Smooth muscle cell of the brain vasculature (primary cell): ENCODE measurements around the gene MSL3B.
"Not testable (repeated sequence)": the region's sequence is repeated elsewhere in the genome, so short reads cannot be mapped to it uniquely, and the experiment has no call there.

ENCODE experiments used
- DNase-seq: peaks from one replicate; pipeline ENCODE4 v3.0.0-alpha.2; 2012; ENCODE audit warnings: low read depth, low spot score

Gene MSL3B

DNA sequence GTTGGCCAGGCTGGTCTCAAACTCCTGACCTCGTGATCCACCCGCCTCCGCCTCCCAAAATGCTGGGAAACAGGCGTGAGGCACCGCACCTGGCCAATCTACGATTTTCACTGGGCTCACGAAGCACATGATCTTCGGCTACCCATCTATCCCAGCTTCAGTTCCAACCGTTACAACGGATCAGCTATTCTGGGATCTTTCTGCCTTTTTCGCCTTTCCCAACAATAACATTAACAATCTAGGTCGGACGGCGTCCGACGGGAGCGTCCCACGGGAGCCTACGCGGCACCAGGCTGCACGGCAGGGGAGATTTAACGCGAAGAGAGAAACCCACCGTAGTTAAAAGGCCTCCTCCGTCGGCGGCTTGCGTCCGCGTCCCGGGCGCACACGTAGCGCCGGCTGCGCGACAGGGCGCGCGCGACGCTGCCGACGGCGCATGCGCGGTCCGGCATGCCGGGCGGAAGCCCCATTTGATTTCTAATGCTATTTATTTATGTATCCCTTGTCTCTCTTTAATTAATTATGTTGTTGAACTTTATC lies at the start of gene MSL3B:
Gene MSL3B, minus strand, starts transcription at position 394 of the 540 bp plus-strand sequence.
- DNase-seq: peak; percentile 10

DNA sequence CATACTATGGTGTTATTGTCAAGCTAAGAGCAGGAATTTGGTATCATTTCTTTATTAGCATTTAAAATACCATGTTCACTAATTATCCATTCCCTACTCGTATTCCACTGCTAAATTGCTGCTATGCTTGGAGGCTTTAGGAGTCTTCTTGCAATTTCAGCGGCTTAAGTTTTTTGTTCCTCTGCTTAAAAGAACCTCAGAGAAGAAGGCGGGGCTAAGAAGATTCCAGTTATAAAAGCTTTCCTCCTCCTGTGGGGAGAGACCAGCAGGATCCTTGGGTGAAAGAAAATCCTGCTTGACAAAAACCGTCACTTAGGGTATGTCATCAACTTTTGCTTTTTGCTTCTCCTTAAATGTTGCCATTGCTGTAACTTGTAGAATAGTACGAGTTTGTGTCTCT lies 48.9 kb upstream of the MSL3B start, which contains the start of gene TRPM8:
Gene TRPM8, plus strand, starts transcription at position 258 of the 400 bp plus-strand sequence. CDS start 9,165 bp downstream, outside the sequence.
- no peak for DNase-seq

- no peak for DNase-seq
Measured at GRCh38 chr2:233915128-233915527, 46.9 kb upstream of the MSL3B start.

- DNase-seq: peak; percentile 13
Measured at GRCh38 chr2:233912691-233913423, 44.7 kb upstream of the MSL3B start.

DNA sequence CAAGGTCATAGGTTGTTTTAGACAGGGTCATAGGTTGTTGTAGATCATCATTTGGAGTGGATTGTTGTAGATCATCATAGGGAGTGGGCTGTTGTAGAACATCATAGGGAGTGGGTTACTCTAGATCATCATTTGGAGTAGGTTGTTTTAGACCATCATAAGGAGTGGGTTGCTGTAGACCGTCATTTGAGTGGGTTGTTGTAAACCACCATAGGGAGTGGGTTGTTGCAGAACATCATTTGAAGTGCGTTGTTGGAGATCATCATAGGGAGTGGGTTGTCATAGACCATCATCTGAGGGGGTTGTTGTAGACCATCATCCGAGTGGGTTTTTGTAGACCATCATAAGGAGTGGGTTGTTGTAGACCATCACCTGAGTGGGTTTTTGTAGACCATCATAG lies 39.4 kb upstream of the MSL3B start:
- DNase-seq: no peak

GRCh38 chr2:233905945-233906344 lies 37.8 kb upstream of the MSL3B start:
- no peak for DNase-seq

GRCh38 chr2:233901884-233902283 lies 33.7 kb upstream of the MSL3B start:
- no peak for DNase-seq

GRCh38 chr2:233901367-233901766 lies 33.2 kb upstream of the MSL3B start:
- no peak for DNase-seq

DNA sequence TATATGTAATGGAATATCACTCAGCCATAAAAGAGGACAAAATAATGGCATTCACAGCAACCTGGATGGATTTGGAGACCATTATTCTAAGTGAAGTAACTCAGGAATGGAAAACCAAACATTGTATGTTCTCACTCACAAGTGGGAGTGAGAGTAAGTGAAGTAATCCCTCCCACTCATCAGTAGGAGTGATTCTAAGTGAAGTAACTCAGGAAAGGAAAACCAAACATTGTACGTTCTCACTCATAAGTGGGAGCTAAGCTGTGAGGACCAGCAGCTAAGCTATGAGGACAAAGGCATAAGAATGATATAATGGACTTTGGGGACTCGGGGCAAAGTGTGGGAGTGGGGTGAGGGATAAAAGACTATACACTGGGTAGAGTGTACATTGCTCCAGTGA lies 28.1 kb upstream of the MSL3B start:
- DNase-seq: not testable (repeated sequence)

GRCh38 chr2:233892793-233893192 lies 24.6 kb upstream of the MSL3B start:
- DNase-seq: no peak

- no peak for DNase-seq
Measured at GRCh38 chr2:233882353-233882752, 14.2 kb upstream of the MSL3B start.

- not testable (repeated sequence) for DNase-seq
Measured at GRCh38 chr2:233872125-233872524, 3.9 kb upstream of the MSL3B start.

DNA sequence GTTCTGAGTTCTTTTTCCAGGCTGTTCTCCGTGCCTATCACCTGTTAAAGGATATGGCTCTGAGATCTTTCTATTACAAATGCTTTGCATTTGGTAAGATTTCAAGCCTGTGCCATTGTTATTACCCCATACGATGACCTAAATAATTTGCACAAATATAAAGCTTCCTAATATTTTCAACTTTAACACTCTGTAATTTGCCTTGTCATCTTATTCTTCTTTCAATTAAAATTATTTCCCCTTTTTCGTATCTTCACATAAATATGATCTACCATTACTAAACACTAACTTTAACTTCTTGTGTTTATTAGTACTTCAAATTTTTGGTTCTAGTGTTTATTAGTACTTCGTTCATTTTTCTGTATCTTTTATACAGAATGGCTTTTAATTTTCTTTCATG lies 3.2 kb upstream of the MSL3B start:
- no peak for DNase-seq

DNA sequence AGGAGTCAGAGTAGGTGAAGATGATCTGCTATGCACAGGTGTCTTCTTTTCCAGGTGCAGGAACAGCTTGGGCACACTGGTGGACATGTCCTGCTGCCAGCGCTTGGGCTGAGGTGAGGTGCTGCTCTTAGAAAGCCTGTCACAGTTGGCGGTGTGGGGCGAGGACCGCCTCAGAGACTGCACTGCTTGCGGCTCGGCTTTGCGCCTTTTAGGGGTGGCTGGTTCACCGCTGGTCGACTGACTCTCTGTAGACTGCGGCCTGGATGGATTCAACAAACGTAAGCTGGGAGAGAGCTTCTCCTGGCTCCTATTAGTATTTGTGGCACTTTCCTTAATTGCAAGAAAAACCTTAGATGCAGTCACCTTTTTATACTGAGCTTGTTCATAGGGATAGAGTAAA lies 1.7 kb downstream of the MSL3B start:
- DNase-seq: no peak

GRCh38 chr2:233865838-233866237 lies 2.3 kb downstream of the MSL3B start:
- DNase-seq: no peak

DNA sequence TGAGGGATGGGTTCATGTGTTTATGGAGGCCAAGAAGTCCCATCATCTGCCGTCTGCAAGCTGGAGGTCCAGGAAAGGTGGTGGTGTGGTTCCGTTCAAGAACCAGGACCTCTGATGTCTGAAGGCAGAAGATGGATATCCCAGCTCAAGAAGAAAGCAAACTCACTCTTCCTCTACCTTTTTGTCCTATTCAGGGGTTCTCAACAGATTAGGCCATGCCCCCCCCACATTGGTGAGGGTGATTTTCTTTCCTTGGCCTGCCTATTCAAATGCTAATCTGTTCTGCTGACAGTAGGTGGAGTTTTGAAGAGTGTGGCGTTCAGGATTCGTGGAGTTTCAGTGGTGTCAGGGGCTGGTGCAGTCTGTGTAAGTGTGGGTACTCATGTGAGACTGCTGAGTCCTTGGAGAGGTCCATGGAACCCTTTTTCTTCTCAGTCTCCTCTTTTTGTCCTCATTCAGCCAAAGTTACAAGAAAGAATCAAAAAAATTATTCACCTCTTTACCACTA lies 5.9 kb downstream of the MSL3B start:
- no peak for DNase-seq

DNA sequence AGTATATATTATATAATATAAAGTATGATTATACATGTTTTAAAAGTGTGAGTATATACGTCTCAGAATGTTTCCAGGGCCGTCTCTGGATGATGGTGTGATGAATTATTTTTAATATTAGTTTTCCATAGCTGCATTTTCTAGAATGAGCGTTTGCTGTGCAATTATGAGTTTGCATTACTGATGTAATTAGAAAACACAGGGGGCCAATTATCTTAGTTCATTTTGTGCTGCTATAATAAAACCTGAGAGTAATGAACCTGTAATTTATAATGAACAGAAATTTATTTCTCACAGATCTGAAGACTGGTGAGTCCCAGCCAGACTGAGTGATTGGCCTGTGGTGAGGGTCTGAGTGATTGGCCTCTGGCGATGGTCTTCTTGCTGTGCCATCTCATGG lies 9.9 kb downstream of the MSL3B start:
- DNase-seq: no peak

DNA sequence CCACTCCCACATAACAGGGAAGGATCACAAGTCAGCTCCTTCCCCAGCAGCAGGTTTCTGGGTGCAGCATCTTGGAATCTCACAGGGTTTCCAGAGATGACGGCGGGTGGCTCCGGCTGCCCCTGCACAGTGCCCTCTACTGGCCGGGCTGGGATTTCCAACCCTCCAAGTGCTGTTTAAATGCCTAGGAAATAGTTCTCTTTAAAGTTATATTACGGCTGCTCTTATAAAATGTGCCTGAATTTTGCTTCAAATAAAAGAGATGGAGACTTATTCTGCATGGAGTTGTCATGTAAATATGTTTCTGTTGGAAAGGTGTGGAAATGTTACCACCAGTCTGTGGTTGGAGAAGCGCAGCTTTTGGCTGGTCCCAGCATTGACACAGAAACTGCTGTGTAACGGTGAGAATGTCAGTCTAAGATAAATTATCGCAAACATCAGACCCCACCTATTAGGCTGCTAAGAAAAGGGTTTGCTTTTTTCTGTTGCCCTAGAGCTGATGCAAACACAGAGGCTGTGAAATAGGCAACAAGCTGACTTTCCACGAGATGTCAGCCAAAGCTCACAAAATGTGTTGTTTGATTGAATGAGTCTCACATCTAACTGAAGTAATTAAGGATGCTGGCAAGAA lies 10.6 kb downstream of the MSL3B start:
- no peak for DNase-seq

- DNase-seq: no peak
Measured at GRCh38 chr2:233856184-233856583, 12.0 kb downstream of the MSL3B start.

DNA sequence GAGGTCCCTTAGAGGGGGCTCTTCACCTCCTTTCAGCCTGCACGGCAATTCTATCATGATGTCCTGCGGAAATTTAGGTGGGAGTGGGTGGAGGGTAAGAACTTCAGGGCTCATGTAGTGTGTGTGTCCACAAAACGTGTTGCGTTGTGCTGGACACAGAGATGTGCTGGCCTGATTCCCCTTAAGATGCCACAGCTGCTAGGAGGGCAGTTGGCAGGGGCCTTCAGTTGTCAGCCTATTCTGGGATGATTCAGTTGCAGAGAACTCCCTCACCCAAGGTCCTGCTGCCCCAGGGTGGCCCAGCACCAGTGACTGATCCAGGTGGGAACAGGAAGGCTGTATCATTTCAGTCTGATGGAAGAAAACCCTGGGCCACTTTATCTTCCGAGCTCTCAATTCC lies 12.8 kb downstream of the MSL3B start:
- no peak for DNase-seq

DNA sequence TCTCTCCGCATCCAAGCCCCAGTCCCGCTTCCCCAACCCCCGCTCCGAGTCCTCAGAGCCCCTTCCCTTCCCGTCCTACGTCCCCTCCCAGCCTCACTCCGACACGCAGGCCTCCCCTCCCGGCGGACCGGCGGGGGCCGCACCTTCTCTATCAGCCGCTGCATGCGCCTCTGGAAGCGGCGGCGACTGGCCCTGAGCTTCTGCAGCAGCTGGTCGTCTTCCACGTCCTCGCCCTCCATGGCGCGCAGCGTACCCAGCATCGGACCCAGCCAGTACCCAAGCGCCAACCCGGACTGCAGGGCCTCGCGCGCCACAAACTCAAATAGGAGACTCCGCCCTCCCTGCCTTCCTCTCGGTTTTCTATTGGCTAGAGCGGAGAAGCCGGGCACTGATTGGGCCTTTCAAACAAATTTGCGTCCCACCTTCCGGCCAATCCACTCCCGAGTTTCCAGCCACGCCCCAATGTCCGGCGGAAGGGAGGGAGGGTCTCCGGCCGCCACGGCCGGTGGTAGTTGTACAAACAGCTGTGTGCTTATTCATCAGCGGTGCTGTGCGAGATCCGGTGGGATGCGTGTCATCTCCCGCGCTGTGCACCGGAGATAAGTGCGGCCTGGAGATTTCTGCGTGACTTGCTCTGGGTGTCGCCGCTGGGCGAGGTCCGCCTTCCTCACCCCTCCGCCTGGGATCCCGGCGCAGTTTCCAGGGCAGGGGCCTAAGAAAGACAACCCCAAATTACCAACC lies 13.8 kb downstream of the MSL3B start, which contains the start of gene HJURP:
Gene HJURP, minus strand, starts transcription at position 295 of the 741 bp plus-strand sequence. Its CDS starts 35 bp downstream, at position 260.
- DNase-seq: peak; percentile 84

GRCh38 chr2:233853883-233854240 lies 14.3 kb downstream of the MSL3B start:
- DNase-seq: no peak
